NT2/D1 (cell line): Measurements from ENCODE around the gene CD300E.

Experiments used
- SUZ12 ChIP-seq: IDR thresholded peaks from 2 replicates; pipeline ENCODE4 v1.6.1; 2011; ENCODE audit not compliant: insufficient read length, insufficient read depth; ENCODE audit errors: extremely low read depth
- YY1 ChIP-seq: IDR thresholded peaks from 2 replicates; pipeline ENCODE4 v1.6.1; 2011; ENCODE audit not compliant: insufficient read length, insufficient read depth
- ZNF274 ChIP-seq: IDR thresholded peaks from 2 replicates; pipeline ENCODE4 v1.6.1; 2011; ENCODE audit warnings: mild to moderate bottlenecking, low read depth, low read length

DNA sequence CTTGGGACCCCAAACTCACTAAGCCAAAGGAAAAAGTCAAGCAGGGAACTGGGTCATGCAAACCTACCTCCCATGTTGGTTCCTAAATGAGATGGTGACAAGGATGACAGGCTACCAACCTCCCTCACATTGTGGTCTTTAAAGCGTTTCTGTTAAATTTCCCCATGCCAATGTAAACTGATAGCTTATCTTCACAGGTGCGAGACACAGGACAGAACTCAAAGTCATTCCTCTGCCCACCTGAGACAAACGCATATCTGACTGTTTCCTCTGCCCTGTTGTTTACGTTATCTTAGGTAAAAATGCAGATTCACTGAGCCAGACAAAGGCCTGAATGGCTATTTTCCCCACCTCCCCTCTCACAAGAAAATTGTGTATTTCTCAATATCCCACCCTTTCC, 19.0 kb upstream of the CD300E start:
- TF ChIP-seq ZNF274: no peak
- no peak for TF ChIP-seq SUZ12
- no peak for TF ChIP-seq YY1
